GM23338 (cell line): Measurements from ENCODE around the gene ZNF426. TPM values are rescaled to one million over a fixed set of nuclear protein-coding genes. Genes with fewer than 3 reads are reported as not detected.

Experiments used
- ATAC-seq: fragments of 200-7000 bp; cut with Tn5 transposase; 3 replicates; pipeline ENCODE4 v1.9.1; 2020
- DNase-seq: peaks from one replicate; pipeline ENCODE4 v3.0.0-alpha.2; 2015; ENCODE audit warnings: low spot score
- H2AFZ ChIP-seq: fragments of 200-600 bp; sonication (generic); 2 replicates; pipeline ENCODE4 v1.8.0; 2016; ENCODE audit warnings: antibody characterized with exemption, mild to moderate bottlenecking, moderate library complexity
- H3F3A ChIP-seq: fragments of 200-600 bp; sonication (generic); replicated peaks from 2 replicates; pipeline ENCODE4 v1.8.0; 2017; ENCODE audit warnings: antibody characterized with exemption, mixed run types, low read depth
- H3K27ac ChIP-seq: fragments of 200-600 bp; sonication (generic); 2 replicates; pipeline ENCODE4 v1.6.1; 2016; ENCODE audit warnings: low read depth
- H3K27me3 ChIP-seq: fragments of 200-600 bp; sonication (generic); 2 replicates; pipeline ENCODE4 v1.8.0; 2016; ENCODE audit warnings: mild to moderate bottlenecking, mixed run types, moderate library complexity; ENCODE audit not compliant: insufficient read depth
- H3K36me3 ChIP-seq: fragments of 200-600 bp; sonication (generic); 2 replicates; pipeline ENCODE4 v1.8.0; 2016; ENCODE audit warnings: mild to moderate bottlenecking; ENCODE audit not compliant: insufficient read depth
- H3K4me1 ChIP-seq: fragments of 200-600 bp; sonication (generic); 2 replicates; pipeline ENCODE4 v1.8.0; 2016; ENCODE audit warnings: mild to moderate bottlenecking, moderate library complexity; ENCODE audit not compliant: insufficient read depth
- H3K4me2 ChIP-seq: fragments of 200-600 bp; sonication (generic); 2 replicates; pipeline ENCODE4 v1.7.1; 2017; ENCODE audit warnings: mixed run types
- H3K4me3 ChIP-seq: fragments of 200-600 bp; sonication (generic); 2 replicates; pipeline ENCODE4 v1.6.1; 2016; ENCODE audit warnings: mixed run types
- H3K79me2 ChIP-seq: fragments of 200-600 bp; sonication (generic); replicated peaks from 2 replicates; pipeline ENCODE4 v1.8.0; 2017; ENCODE audit warnings: mild to moderate bottlenecking; ENCODE audit not compliant: insufficient read depth
- H3K9me2 ChIP-seq: fragments of 200-600 bp; sonication (generic); 2 replicates; pipeline ENCODE4 v1.8.0; 2017; ENCODE audit not compliant: insufficient read depth
- H4K20me1 ChIP-seq: fragments of 200-600 bp; sonication (generic); replicated peaks from 2 replicates; pipeline ENCODE4 v1.8.0; 2017; ENCODE audit warnings: mild to moderate bottlenecking; ENCODE audit not compliant: insufficient read depth
- H3K27ac Mint-ChIP-seq: 2 replicates; pipeline ENCODE4 v1.8.0; 2020; ENCODE audit warnings: inconsistent platforms, mild to moderate bottlenecking, moderate library complexity, mixed read lengths
- H3K27me3 Mint-ChIP-seq: 3 replicates; pipeline ENCODE4 v1.8.0; 2022; ENCODE audit warnings: low read depth, mild to moderate bottlenecking, moderate library complexity, mixed read lengths, inconsistent platforms; ENCODE audit not compliant: insufficient read depth, poor library complexity
- H3K36me3 Mint-ChIP-seq: 3 replicates; pipeline ENCODE4 v1.8.0; 2021; ENCODE audit warnings: low read depth, mild to moderate bottlenecking, inconsistent platforms, moderate library complexity, mixed read lengths
- H3K4me1 Mint-ChIP-seq: 3 replicates; pipeline ENCODE4 v1.8.0; 2020; ENCODE audit warnings: mild to moderate bottlenecking, inconsistent platforms, mixed read lengths
- H3K4me3 Mint-ChIP-seq: 3 replicates; pipeline ENCODE4 v1.8.0; 2021; ENCODE audit warnings: moderate library complexity, mild to moderate bottlenecking, inconsistent platforms, mixed read lengths
- H3K9me3 Mint-ChIP-seq: 3 replicates; pipeline ENCODE4 v1.8.0; 2020; ENCODE audit warnings: moderate library complexity, mild to moderate bottlenecking, inconsistent platforms, mixed read lengths
- CREB1 ChIP-seq: fragments of 250-450 bp; sonication (Bioruptor Pico); IDR thresholded peaks from 2 replicates; pipeline ENCODE4 v1.5.0; 2020; ENCODE audit warnings: low read depth, mild to moderate bottlenecking, moderate library complexity
- EZH2 ChIP-seq: fragments of 200-600 bp; sonication (generic); IDR thresholded peaks from one replicate; pipeline ENCODE4 v1.8.0; 2017; ENCODE audit warnings: antibody characterized with exemption, mild to moderate bottlenecking, low read depth; ENCODE audit not compliant: unreplicated experiment
- EZH2phosphoT487 ChIP-seq: fragments of 200-600 bp; sonication (generic); IDR thresholded peaks from one replicate; pipeline ENCODE4 v1.8.1; 2018; ENCODE audit warnings: antibody characterized with exemption; ENCODE audit not compliant: unreplicated experiment
- JUNB ChIP-seq: IDR thresholded peaks from one replicate; pipeline ENCODE4 v1.6.1; 2016; ENCODE audit warnings: antibody characterized with exemption; ENCODE audit not compliant: unreplicated experiment
- NANOG ChIP-seq: IDR thresholded peaks from 2 replicates; pipeline ENCODE4 v1.6.1; 2016; ENCODE audit warnings: antibody characterized with exemption, borderline replicate concordance
- POLR2AphosphoS5 ChIP-seq: IDR thresholded peaks from 2 replicates; pipeline ENCODE4 v1.6.1; 2016; ENCODE audit warnings: antibody characterized with exemption, low read depth
- STAT1 ChIP-seq: IDR thresholded peaks from one replicate; pipeline ENCODE4 v1.6.1; 2016; ENCODE audit warnings: antibody characterized with exemption; ENCODE audit not compliant: unreplicated experiment
- ZNF114 ChIP-seq: fragments of 250-450 bp; sonication (Bioruptor Pico); IDR thresholded peaks from 2 replicates; pipeline ENCODE4 v1.5.0; 2020; ENCODE audit warnings: mild to moderate bottlenecking, moderate library complexity
- ZNF331 ChIP-seq: fragments of 250-450 bp; sonication (Bioruptor Pico); IDR thresholded peaks from 2 replicates; pipeline ENCODE4 v1.5.0; 2020; ENCODE audit warnings: low read depth, mild to moderate bottlenecking, moderate library complexity
- polyA plus RNA-seq: library from polyadenylated mRNA; unstranded; fragments of >200 nt; fragmentation: Nextera tagmentation; extraction: Ambion mirVana; gene quantifications from 2 replicates; pipeline ENCODE4 v1.2.1, GENCODE V29; 2016
- total RNA-seq: library from RNA; depleted of rRNA; stranded (reverse); fragments of >200 nt; shearing (Covaris generic); gene quantifications from 2 replicates; pipeline ENCODE4 v1.2.3, GENCODE V29; 2014
- TF ChIP-seq, protein P1 (sequence below): IDR thresholded peaks from one replicate; pipeline ENCODE4 v1.6.1; 2018; ENCODE audit warnings: antibody characterized with exemption; ENCODE audit not compliant: unreplicated experiment
- TF ChIP-seq, protein P2 (sequence below), 2 experiments: fragments of 200-600 bp in 1 of 2; sonication (generic) in 1 of 2; conservative IDR thresholded peaks; 2 replicates each; pipeline versions ENCODE4 v1.5.1 to v1.6.1; 2016 to 2017; ENCODE audit warnings: antibody characterized with exemption in 2 of 2, low read depth in 2 of 2, mild to moderate bottlenecking in 2 of 2, moderate library complexity in 1 of 2
- TF ChIP-seq, protein P3 (sequence below): fragments of 250-450 bp; sonication (Bioruptor Pico); IDR thresholded peaks from 2 replicates; pipeline ENCODE4 v1.5.0; 2020; ENCODE audit warnings: mild to moderate bottlenecking, moderate library complexity
- TF ChIP-seq, protein P4 (sequence below): IDR thresholded peaks from 2 replicates; pipeline ENCODE4 v1.6.1; 2016; ENCODE audit warnings: antibody characterized with exemption

The ZNF426 gene
- total and polyA plus RNA-seq, 2 experiments from 2014 or later, result 11.0 to 22.7 TPM

DNA sequence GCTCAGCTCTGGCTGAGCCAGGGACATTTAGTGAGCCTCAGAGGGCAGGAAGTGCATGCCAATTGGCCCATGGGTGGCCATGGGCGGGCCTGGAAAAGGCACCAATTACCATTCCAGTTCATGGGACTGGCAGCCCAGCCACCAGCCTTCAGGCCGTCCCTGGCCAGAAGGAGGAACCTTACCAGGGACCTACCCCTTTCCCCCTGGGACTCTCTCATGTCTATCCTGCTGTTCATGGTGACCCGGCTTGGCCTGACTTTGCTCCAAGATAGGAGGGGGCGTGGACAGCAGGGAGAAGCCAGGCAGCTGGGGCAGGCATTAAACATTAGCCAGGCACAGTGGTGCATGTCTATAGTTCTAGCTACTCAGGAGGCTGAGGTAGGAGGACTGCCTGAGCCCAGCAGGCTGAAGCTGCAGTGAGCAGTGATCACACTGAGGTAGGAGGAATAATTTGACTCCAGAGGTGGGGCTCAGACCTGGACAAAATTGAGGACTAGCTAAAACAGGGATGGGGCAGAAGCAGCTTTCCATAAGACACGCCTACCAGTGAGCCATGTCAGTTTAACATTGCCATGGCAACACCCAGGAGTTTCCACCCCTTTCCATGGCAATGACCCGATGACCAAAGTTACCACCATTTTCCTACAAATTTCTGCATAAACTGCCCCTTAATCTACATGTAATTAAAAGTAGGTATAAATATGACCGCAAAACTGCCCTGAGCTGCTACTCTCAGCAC lies 14.3 kb upstream of the ZNF426 start:
- Mint-ChIP-seq H3K27ac (no peak overlapping the region), H3K27me3 (peaks cover 4% of the 10 kb centered on the region), H3K36me3 (peaks cover 6% of the 10 kb centered on the region; the same call in 2 of the 3 replicates), H3K9me3 (peaks cover 44% of the 10 kb centered on the region), H3K4me3 (no peak overlapping the region), H3K4me1 (no peaks in the 10 kb centered on the region)
- Histone ChIP-seq H3K4me2 (no peak overlapping the region), H3K27me3 (no peaks in the 10 kb centered on the region), H3F3A (no peaks in the 10 kb centered on the region), H3K27ac (no peak overlapping the region), H3K36me3 (no peaks in the 10 kb centered on the region; the same call in 1 of the 2 replicates), H3K4me3 (no peak overlapping the region), H4K20me1 (no peaks in the 10 kb centered on the region), H3K9me2 (no peaks in the 10 kb centered on the region), H2AFZ (no peak overlapping the region), H3K4me1 (no peaks in the 10 kb centered on the region), H3K79me2 (no peaks in the 10 kb centered on the region)
- DNase-seq (no peak), ATAC-seq (no peak)
- TF ChIP-seq CREB1, result no peak
- TF ChIP-seq, protein P1, sequence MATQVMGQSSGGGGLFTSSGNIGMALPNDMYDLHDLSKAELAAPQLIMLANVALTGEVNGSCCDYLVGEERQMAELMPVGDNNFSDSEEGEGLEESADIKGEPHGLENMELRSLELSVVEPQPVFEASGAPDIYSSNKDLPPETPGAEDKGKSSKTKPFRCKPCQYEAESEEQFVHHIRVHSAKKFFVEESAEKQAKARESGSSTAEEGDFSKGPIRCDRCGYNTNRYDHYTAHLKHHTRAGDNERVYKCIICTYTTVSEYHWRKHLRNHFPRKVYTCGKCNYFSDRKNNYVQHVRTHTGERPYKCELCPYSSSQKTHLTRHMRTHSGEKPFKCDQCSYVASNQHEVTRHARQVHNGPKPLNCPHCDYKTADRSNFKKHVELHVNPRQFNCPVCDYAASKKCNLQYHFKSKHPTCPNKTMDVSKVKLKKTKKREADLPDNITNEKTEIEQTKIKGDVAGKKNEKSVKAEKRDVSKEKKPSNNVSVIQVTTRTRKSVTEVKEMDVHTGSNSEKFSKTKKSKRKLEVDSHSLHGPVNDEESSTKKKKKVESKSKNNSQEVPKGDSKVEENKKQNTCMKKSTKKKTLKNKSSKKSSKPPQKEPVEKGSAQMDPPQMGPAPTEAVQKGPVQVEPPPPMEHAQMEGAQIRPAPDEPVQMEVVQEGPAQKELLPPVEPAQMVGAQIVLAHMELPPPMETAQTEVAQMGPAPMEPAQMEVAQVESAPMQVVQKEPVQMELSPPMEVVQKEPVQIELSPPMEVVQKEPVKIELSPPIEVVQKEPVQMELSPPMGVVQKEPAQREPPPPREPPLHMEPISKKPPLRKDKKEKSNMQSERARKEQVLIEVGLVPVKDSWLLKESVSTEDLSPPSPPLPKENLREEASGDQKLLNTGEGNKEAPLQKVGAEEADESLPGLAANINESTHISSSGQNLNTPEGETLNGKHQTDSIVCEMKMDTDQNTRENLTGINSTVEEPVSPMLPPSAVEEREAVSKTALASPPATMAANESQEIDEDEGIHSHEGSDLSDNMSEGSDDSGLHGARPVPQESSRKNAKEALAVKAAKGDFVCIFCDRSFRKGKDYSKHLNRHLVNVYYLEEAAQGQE, result no peak
- TF ChIP-seq ZNF331 (CRISPR knock-in tag), result no peak
- TF ChIP-seq STAT1, result no peak
- no peak for TF ChIP-seq POLR2AphosphoS5
- TF ChIP-seq NANOG, result no peak
- no peak for TF ChIP-seq EZH2phosphoT487
- TF ChIP-seq, protein P2, sequence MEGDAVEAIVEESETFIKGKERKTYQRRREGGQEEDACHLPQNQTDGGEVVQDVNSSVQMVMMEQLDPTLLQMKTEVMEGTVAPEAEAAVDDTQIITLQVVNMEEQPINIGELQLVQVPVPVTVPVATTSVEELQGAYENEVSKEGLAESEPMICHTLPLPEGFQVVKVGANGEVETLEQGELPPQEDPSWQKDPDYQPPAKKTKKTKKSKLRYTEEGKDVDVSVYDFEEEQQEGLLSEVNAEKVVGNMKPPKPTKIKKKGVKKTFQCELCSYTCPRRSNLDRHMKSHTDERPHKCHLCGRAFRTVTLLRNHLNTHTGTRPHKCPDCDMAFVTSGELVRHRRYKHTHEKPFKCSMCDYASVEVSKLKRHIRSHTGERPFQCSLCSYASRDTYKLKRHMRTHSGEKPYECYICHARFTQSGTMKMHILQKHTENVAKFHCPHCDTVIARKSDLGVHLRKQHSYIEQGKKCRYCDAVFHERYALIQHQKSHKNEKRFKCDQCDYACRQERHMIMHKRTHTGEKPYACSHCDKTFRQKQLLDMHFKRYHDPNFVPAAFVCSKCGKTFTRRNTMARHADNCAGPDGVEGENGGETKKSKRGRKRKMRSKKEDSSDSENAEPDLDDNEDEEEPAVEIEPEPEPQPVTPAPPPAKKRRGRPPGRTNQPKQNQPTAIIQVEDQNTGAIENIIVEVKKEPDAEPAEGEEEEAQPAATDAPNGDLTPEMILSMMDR (conservative IDR thresholded peaks at IDR 0.05; ENCODE audit: low read depth in 2 of 2), result no peak
- TF ChIP-seq, protein P3, sequence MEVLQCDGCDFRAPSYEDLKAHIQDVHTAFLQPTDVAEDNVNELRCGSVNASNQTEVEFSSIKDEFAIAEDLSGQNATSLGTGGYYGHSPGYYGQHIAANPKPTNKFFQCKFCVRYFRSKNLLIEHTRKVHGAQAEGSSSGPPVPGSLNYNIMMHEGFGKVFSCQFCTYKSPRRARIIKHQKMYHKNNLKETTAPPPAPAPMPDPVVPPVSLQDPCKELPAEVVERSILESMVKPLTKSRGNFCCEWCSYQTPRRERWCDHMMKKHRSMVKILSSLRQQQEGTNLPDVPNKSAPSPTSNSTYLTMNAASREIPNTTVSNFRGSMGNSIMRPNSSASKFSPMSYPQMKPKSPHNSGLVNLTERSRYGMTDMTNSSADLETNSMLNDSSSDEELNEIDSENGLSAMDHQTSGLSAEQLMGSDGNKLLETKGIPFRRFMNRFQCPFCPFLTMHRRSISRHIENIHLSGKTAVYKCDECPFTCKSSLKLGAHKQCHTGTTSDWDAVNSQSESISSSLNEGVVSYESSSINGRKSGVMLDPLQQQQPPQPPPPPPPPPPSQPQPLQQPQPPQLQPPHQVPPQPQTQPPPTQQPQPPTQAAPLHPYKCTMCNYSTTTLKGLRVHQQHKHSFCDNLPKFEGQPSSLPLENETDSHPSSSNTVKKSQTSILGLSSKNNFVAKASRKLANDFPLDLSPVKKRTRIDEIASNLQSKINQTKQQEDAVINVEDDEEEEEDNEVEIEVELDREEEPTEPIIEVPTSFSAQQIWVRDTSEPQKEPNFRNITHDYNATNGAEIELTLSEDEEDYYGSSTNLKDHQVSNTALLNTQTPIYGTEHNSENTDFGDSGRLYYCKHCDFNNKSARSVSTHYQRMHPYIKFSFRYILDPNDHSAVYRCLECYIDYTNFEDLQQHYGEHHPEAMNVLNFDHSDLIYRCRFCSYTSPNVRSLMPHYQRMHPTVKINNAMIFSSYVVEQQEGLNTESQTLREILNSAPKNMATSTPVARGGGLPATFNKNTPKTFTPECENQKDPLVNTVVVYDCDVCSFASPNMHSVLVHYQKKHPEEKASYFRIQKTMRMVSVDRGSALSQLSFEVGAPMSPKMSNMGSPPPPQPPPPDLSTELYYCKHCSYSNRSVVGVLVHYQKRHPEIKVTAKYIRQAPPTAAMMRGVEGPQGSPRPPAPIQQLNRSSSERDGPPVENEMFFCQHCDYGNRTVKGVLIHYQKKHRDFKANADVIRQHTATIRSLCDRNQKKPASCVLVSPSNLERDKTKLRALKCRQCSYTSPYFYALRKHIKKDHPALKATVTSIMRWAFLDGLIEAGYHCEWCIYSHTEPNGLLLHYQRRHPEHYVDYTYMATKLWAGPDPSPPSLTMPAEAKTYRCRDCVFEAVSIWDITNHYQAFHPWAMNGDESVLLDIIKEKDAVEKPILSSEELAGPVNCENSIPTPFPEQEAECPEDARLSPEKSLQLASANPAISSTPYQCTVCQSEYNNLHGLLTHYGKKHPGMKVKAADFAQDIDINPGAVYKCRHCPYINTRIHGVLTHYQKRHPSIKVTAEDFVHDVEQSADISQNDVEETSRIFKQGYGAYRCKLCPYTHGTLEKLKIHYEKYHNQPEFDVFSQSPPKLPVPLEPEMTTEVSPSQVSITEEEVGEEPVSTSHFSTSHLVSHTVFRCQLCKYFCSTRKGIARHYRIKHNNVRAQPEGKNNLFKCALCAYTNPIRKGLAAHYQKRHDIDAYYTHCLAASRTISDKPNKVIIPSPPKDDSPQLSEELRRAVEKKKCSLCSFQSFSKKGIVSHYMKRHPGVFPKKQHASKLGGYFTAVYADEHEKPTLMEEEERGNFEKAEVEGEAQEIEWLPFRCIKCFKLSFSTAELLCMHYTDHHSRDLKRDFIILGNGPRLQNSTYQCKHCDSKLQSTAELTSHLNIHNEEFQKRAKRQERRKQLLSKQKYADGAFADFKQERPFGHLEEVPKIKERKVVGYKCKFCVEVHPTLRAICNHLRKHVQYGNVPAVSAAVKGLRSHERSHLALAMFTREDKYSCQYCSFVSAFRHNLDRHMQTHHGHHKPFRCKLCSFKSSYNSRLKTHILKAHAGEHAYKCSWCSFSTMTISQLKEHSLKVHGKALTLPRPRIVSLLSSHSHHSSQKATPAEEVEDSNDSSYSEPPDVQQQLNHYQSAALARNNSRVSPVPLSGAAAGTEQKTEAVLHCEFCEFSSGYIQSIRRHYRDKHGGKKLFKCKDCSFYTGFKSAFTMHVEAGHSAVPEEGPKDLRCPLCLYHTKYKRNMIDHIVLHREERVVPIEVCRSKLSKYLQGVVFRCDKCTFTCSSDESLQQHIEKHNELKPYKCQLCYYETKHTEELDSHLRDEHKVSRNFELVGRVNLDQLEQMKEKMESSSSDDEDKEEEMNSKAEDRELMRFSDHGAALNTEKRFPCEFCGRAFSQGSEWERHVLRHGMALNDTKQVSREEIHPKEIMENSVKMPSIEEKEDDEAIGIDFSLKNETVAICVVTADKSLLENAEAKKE (CRISPR knock-in tag), result no peak
- no peak for TF ChIP-seq EZH2
- TF ChIP-seq JUNB, result no peak
- TF ChIP-seq ZNF114 (CRISPR knock-in tag), result no peak
- TF ChIP-seq, protein P4, sequence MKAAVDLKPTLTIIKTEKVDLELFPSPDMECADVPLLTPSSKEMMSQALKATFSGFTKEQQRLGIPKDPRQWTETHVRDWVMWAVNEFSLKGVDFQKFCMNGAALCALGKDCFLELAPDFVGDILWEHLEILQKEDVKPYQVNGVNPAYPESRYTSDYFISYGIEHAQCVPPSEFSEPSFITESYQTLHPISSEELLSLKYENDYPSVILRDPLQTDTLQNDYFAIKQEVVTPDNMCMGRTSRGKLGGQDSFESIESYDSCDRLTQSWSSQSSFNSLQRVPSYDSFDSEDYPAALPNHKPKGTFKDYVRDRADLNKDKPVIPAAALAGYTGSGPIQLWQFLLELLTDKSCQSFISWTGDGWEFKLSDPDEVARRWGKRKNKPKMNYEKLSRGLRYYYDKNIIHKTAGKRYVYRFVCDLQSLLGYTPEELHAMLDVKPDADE, result no peak
